ENCODE measurements around the gene AKAP6.
"Not testable (repeated sequence)": the region's sequence is repeated elsewhere in the genome, so short reads cannot be mapped to it uniquely, and the experiment has no call there.

Gene AKAP6

GRCh38 chr14:32332415-32333316, 3.6 kb downstream of the AKAP6 start:
- no peak for DNase-seq

DNA sequence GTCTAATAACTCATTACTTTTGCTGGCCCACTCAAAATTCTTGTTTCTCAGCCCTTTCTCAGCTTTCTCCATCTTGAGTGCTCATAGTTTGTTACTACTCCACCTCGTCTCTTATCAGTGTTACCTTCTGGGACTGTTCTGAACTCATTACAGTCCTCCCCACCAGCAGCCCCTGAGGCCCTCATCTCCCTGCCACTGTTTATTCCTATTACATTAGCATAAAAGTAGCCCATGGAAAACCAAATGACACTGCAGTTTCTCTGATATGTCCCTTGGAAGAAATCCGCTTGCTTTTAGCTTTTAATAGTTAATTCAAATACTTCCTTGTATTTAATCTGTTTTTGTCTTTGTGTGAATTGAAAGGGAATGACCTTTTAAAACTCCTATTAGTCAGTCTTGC, 7.6 kb downstream of the AKAP6 start:
- no peak for DNase-seq

- DNase-seq, result no peak
Observed at GRCh38 chr14:32337759-32338158, 8.7 kb downstream of the AKAP6 start.

DNA sequence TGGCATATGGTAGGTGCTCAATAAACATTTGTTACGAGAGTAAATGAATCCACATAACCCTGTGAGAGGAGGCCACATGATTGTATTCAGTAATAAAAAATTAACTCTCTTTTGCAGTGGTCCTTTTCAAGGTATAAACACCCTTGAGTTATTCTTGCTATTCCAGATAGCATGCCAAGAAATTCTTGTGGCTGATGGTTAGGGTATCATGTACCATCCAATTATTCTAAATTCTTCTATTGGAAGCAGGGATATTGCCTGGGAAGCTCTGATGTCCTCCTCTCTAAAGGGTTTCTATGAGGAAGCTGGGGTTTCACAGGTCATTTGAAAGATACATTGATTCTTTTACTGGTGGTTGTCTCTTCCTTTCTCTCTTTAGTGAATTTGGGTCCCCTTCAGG, 10.1 kb downstream of the AKAP6 start:
- no peak for DNase-seq

DNA sequence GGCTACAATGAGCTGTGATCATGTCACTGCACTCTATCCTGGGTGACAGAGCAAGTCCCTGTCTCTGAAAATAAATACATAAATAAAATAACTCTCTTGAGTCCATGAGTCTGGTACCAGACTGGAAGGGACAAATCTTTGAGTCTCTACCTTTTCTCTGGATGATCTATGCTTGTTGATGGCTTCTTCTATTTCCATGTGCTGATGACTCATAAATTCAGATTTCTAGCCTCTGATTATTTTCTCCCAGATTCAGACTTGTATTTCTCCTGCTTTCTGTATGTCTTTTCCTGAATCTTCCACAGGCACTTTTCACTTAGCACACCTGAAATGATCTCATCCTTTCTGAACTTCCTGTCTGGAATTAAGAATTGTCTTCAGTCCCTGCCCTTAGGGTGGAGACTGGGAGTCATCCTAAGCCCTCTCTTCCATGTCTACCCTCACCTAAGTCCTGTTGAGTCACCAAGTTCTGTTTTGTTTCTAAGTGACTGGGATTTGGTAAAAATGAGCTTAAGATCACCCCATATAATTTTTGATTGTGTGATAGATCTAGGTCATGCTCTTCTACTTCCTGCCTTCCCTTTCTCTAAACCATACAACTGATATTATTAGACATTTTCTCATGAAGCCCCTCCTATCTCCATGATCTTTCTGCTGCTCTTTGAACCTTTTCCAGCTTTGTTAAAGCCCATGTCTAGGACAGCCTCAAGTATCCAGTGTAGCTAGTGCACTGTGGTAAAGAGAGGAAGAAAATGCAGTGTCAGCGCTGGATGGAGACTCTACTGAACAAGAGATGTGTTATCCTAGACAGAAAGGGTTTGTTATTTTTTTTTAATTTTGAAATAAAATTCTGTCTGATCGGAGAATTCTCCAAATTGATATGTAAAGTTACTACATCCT, 13.1 kb downstream of the AKAP6 start:
- DNase-seq, result no peak

DNA sequence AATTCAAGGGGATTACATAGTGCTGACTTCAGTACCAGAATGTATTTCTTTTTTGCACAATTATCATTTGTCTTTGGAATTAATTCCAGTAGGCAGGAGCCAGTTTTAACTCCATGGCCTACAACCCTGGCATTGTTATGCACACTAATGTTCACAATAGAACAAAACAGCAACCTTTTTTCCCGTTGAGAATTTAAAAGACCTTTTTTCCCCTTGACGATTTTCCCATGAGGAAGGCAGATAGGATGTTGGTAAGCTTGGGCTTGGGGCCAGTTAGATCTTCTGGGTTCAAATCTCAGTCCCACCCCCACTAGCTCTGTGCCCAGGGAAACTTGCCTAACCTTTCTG, 13.7 kb downstream of the AKAP6 start:
- no peak for DNase-seq

GRCh38 chr14:32343926-32344430, 14.9 kb downstream of the AKAP6 start:
- no peak for DNase-seq

DNA sequence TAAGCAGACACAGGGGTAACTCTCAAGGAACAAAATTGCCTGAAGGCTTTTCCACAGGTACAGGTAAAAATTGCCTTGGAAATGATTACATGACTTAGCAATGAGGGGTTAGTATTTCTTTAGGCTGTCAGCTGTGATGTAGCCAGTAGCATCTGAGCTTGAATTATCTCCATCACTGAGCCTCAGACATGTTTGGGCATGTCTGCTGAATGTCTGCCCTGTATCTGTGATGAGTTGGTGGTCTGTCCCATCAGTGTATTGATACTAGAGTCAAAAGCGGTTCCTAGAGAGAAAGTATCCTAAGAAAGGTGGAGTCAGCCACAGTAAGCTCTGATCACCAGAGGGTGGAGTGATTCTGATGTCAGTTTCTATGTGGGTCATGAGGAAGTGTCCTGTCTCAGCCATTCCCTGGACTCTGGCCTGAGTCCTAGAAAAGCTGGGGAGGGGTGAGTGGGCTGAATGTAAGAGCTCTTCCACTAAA, 16.3 kb downstream of the AKAP6 start:
- DNase-seq, result no peak

- no peak for DNase-seq
Observed at GRCh38 chr14:32349322-32349721, 20.2 kb downstream of the AKAP6 start.

- DNase-seq, result no peak
Observed at GRCh38 chr14:32350020-32350419, 20.9 kb downstream of the AKAP6 start.

DNA sequence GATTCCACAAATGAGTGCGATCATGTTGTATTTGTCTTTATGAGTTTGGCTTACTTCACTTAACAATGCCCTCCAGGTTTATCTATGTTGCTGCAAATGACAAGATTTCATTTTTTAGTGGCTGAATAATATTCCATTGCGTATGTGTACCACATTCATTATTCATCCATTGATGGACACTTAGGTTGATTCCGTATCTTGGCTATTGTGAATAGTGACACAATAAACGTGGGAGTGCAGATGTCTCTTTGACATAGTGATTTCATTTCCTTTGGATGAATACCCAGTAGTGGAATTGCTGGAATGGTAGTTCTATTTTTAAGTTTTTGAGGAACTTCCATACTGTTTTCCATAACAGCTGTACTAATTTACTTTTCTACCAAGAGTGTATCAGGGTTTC, 23.5 kb downstream of the AKAP6 start:
- no peak for DNase-seq

- no peak for DNase-seq
Observed at GRCh38 chr14:32354716-32355115, 25.6 kb downstream of the AKAP6 start.

DNA sequence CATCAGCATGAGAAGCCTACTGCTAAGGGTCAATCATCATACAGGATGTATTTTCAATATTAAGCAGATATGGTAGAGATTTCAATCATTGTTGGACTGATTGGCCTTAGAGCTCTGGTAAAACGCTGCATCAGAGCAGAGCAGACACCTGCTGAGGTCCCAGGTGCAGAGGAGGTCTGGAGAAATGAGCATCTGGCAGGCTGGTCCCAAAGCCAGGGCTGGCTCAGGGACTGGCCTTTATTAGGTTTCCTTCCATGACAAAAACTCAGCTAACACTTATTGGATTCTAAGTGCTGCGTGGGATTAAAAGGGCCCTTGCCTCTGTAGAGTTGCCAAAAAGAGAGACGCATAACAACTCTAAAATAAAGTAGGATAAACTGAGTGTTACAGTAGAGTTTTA, 29.7 kb downstream of the AKAP6 start:
- DNase-seq, result no peak

DNA sequence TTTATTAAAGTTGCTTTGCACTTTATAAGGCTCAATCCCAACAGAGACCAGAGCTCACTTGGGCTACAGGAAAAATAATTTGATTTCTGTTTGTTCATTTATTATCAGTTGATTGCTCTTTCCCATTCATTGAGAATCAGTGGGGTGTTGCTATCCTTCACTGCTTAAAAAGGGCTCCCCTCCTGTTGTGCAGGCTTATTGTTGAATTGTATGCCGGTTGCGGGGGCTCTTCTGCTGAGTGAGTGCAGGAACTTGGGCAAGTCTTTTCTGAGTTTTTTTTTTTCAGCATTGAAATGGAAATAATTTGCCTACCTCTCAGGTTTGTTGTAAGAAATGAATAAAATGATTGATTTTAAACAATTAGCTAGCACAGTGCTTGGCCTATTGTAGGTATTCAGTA, 32.6 kb downstream of the AKAP6 start:
- no peak for DNase-seq

DNA sequence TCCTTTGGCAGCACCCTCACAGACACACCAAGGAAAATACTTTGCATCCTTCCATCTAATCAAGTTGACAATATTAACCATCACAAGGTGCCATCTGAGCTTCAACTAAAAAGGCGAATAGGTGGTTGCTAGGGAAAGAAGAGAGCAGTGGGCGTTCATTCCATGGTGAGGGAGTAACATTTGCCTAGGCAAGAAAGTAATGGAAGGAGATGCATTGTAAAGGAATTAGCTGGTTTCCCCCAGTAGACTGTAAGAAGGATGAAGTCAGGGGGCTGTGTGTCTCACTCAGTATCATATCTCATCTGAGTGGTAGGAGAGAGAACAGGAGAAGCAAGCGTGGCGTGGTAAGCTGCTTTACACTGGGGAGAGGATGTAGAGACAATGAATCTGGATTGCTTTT, 34.7 kb downstream of the AKAP6 start:
- no peak for DNase-seq

DNA sequence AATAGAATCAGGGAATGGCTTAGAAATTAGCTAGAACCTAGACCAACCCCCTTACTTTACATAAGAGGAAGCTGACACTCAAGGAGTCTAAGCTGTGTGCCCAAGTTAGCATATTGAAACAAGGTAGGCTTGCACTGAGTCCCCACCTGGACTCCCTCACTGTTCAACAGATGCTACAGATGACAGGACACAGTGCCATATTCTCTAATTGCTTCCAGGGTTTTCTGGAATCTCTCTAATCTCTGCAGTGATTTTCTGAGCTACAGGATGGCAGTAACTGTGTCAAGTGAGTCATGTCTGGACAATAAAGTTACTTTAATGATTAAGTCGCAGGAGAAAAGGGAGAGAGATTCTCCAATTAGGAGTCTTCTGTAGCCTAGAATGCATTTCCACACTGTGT, 35.8 kb downstream of the AKAP6 start:
- DNase-seq, result no peak

GRCh38 chr14:32366256-32366879, 37.3 kb downstream of the AKAP6 start:
- no peak for DNase-seq

- DNase-seq, result no peak
Observed at GRCh38 chr14:32366986-32367385, 37.9 kb downstream of the AKAP6 start.

DNA sequence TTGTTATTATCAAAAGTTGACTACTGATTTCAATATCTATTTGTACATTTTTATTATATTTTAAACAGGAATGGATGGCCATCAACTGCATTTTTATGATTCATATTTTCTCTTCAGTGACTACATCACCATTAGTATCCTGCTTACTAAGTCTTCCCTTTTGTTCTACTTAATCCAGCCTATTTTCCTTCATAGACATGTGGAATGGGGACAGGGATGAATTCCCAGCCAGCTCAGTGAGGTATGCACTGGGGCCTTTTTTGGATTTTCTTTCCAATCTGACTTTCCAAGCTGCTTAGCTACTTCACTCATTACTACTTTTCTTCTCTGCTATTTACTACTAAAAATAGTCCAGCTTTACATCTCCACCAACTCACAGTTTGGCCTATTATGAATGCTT, 38.4 kb downstream of the AKAP6 start:
- DNase-seq, result no peak

DNA sequence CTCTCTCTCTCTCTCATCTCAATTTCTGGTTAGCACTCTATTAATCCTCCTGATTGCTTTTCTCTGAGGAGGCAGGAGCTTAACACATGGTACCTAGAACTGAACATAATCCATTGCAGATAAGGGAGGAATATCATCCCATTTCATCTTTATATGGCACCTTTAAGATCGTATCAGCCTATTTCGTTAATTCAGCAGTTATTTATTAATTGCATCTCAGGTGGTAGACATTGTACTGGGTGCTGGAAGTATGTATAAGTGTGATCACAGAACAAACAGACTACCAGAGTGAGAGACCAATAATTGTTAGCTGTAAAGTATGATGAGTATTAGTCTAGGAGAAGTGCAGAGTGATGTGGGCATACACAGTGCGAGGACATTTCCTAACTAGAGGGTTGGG, 39.0 kb downstream of the AKAP6 start:
- DNase-seq, result no peak

GRCh38 chr14:32370714-32371113, 41.6 kb downstream of the AKAP6 start:
- DNase-seq, result no peak

GRCh38 chr14:32372154-32372553, 43.1 kb downstream of the AKAP6 start:
- no peak for DNase-seq

- not testable (repeated sequence) for DNase-seq
Observed at GRCh38 chr14:32373174-32373573, 44.1 kb downstream of the AKAP6 start.

All from activated gamma-delta T cell treated with Interleukin-2 at 50 U/mL for 16 hours (primary cell).